Endothelial cell (in vitro differentiated cells): Measurements from ENCODE around the gene DOCK6. TPM values are rescaled to one million over a fixed set of nuclear protein-coding genes. Genes with fewer than 3 reads are reported as not detected.

Experiments
- DNase-seq: peaks from one replicate; pipeline ENCODE4 v3.0.0; 2021; ENCODE audit warnings: low spot score
- H3K27ac Mint-ChIP-seq: one replicate; pipeline ENCODE4 v1.8.0; 2021; ENCODE audit warnings: mixed read lengths, inconsistent platforms; ENCODE audit not compliant: unreplicated experiment
- H3K27me3 Mint-ChIP-seq: one replicate; pipeline ENCODE4 v1.8.0; 2021; ENCODE audit warnings: mild to moderate bottlenecking, moderate library complexity, mixed read lengths, inconsistent platforms; ENCODE audit not compliant: unreplicated experiment
- H3K36me3 Mint-ChIP-seq: one replicate; pipeline ENCODE4 v1.8.0; 2021; ENCODE audit warnings: mild to moderate bottlenecking, low read depth, mixed read lengths, inconsistent platforms; ENCODE audit not compliant: unreplicated experiment
- H3K4me1 Mint-ChIP-seq: one replicate; pipeline ENCODE4 v1.8.0; 2021; ENCODE audit warnings: mild to moderate bottlenecking, mixed read lengths, inconsistent platforms; ENCODE audit not compliant: unreplicated experiment
- H3K4me3 Mint-ChIP-seq: one replicate; pipeline ENCODE4 v1.8.0; 2021; ENCODE audit warnings: mild to moderate bottlenecking, mixed read lengths, inconsistent platforms; ENCODE audit not compliant: unreplicated experiment
- H3K9me3 Mint-ChIP-seq: one replicate; pipeline ENCODE4 v1.8.0; 2021; ENCODE audit warnings: mixed read lengths, inconsistent platforms; ENCODE audit not compliant: unreplicated experiment
- total RNA-seq: library from RNA; stranded (reverse); fragmentation: NEBNext Ultra II Directional; extraction: Animal tissue kit (Norgen Biotek cat#: 25700); gene quantifications from one replicate; pipeline ENCODE4 v1.2.1, GENCODE V29; 2021; ENCODE audit not compliant: unreplicated experiment
- TF ChIP-seq, protein P1 (sequence below): fragments of 200-600 bp; sonication (generic); IDR thresholded peaks from one replicate; pipeline ENCODE4 v1.5.0; 2021; ENCODE audit warnings: antibody characterized with exemption; ENCODE audit not compliant: unreplicated experiment

Gene DOCK6
- total RNA-seq, 1 donor from 2014 or later, result 411 TPM

DNA sequence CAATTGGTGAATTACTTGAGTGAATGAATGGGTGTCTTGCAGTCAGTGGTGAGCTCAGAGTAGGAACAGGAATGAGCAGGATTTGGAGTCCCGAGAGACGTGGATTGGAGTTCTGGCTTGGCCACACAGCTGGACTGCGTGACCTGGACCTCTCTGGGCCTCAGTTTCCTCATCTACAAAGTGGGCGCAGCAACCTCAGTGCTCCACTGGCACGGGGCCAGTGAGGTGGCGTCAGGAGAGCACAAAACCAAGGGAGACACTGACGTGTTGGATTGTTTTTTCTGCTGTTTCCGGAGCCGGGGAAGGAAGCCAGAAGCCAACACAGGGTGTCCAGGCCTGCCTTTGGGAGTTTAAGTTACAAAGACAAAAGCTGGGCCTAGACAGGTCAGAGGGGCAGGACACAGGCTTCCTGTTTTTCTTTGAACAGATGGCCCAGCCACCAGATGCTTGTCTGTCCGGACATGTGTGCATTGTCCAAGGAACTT is 6.5 kb upstream of the DOCK6 start:
- peaks cover 16% of the 10 kb centered on the region for H3K27me3 Mint-ChIP-seq
- DNase-seq, result peak; percentile 77
- H3K4me1 Mint-ChIP-seq, result peaks cover 46% of the 10 kb centered on the region
- peaks cover 3% of the 10 kb centered on the region for H3K36me3 Mint-ChIP-seq
- H3K4me3 Mint-ChIP-seq, result no peak overlapping the region
- no peaks in the 10 kb centered on the region for H3K9me3 Mint-ChIP-seq
- H3K27ac Mint-ChIP-seq, result peak overlapping the region; percentile 99
- TF ChIP-seq, protein P1, sequence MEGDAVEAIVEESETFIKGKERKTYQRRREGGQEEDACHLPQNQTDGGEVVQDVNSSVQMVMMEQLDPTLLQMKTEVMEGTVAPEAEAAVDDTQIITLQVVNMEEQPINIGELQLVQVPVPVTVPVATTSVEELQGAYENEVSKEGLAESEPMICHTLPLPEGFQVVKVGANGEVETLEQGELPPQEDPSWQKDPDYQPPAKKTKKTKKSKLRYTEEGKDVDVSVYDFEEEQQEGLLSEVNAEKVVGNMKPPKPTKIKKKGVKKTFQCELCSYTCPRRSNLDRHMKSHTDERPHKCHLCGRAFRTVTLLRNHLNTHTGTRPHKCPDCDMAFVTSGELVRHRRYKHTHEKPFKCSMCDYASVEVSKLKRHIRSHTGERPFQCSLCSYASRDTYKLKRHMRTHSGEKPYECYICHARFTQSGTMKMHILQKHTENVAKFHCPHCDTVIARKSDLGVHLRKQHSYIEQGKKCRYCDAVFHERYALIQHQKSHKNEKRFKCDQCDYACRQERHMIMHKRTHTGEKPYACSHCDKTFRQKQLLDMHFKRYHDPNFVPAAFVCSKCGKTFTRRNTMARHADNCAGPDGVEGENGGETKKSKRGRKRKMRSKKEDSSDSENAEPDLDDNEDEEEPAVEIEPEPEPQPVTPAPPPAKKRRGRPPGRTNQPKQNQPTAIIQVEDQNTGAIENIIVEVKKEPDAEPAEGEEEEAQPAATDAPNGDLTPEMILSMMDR, result no peak

DNA sequence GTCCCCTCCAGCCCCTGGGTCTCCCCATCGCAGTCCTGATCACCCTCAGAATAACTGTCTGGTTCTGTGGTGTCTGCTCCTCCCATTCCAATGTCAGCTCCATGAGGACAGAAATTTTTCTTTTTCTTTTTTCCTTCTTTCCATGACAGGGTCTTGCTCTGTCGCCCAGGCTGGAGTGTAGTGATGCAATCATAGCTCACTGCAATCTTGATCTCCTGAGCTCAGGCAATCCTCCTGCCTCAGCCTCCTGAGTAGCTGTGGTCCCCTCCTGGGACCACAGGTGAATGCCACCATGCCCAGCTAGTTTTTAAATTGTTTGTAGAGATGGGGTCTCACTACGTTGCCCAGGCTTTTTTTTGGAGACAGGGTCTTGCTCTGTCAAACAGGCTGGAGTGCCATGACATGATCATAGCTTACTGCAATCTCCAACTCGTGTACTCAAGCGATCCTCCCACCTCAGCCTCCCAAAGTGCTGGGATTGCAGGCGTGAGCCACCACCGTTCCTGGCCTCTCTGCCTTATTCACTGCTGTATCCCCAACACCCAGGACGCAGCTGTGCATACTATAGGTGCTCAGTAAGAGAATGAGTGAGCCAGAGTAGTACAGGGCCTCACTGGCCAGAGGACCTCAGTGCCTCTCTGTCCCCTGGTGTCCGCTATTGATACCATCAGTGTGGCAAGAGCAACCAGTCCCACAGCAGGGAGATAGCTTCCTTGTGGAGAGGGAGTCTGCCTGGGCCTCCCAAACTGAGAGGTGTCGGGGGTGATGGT is 5.2 kb upstream of the DOCK6 start:
- Mint-ChIP-seq H3K36me3 (peaks cover 3% of the 10 kb centered on the region), H3K9me3 (no peaks in the 10 kb centered on the region), H3K27ac (peak overlapping the region; percentile 98), H3K27me3 (peaks cover 16% of the 10 kb centered on the region), H3K4me1 (peaks cover 48% of the 10 kb centered on the region), H3K4me3 (no peak overlapping the region)
- TF ChIP-seq, protein P1, result no peak
- no peak for DNase-seq

GRCh38 chr19:11265785-11266236 is 3.5 kb upstream of the DOCK6 start:
- Mint-ChIP-seq H3K4me1 (peaks cover 54% of the 10 kb centered on the region), H3K9me3 (no peaks in the 10 kb centered on the region), H3K27me3 (peaks cover 21% of the 10 kb centered on the region), H3K27ac (no peak overlapping the region), H3K36me3 (peaks cover 3% of the 10 kb centered on the region), H3K4me3 (no peak overlapping the region)
- TF ChIP-seq, protein P1, result no peak
- DNase-seq, result no peak

DNA sequence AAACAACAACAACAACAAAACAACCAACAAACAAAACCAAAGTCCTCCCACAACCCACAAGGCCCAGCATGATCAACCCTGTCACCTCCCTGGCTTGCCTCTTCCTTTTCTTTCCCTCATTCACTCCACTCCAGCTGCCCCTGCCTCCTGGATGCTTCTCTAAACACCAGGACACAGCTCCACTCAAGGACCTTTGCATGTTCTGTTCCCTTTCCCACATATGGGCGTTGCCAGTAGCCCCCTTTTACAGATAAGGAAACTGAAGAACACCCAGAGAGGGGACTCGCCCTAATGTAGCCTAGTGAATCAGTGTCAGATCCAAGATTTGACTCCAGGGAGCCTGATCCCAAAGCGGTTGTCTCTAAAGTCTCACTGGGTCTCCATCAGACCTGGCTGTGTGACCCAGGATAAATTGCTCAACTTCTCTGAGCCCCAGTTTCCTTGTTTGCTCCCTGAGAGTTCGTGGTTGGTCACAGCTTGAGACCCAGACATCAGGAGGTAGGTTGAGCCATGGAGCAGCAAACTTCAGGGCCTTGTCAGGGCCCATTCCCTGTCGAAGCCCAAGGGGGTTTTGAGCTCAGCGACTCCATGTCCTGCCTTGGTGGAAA is 3.0 kb upstream of the DOCK6 start:
- peaks cover 22% of the 10 kb centered on the region for H3K27me3 Mint-ChIP-seq
- peaks cover 55% of the 10 kb centered on the region for H3K4me1 Mint-ChIP-seq
- no peak for DNase-seq
- no peaks in the 10 kb centered on the region for H3K9me3 Mint-ChIP-seq
- H3K36me3 Mint-ChIP-seq, result peaks cover 3% of the 10 kb centered on the region
- TF ChIP-seq, protein P1, result no peak
- H3K4me3 Mint-ChIP-seq, result peak overlapping the region; percentile 83
- H3K27ac Mint-ChIP-seq, result peak overlapping the region; percentile 96
